ENCODE results near the gene FGFBP1. TPM values are rescaled to one million over a fixed set of nuclear protein-coding genes. Genes with fewer than 3 reads are reported as not detected.

FGFBP1 gene
- total RNA-seq, 2 donors from 2014 or later = 39.1 to 62.3 TPM

- intact Hi-C loops (cut with DNase I) = no loop called here
- no peaks in the 10 kb centered on the region for H3K27me3 ChIP-seq
Observed at GRCh38 chr4:15928883-15929282, 9.7 kb downstream of the FGFBP1 start.

DNA sequence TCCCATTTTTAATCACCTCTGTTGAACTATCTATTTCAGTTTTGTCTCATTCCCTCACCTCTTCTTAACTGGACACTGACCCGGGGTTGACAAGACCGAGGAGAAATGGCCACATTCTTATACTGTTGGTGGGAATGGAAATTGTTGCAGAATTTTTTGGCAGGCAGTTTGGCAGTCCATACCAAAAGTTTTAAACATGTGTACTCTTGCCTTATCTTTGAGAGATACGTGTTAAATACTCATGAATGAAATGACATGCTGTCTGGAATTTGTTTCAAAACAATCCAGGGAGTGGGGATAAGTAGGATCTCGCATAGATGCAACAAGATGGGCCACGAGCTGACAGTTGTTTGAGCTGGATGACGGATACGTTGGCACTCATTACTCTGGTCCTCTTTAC, 12.1 kb downstream of the FGFBP1 start:
- TF ChIP-seq CTCF (IDR thresholded peaks at IDR 0.05) = no peak
- H3K4me1 ChIP-seq = no peaks in the 10 kb centered on the region
- H3K9me3 ChIP-seq = no peaks in the 10 kb centered on the region
- H3K27ac ChIP-seq = no peak overlapping the region
- H3K27me3 ChIP-seq = no peaks in the 10 kb centered on the region
- DNase-seq = no peak
- H3K36me3 ChIP-seq = no peaks in the 10 kb centered on the region
- intact Hi-C loops (cut with DNase I) = no loop called here
- H3K4me3 ChIP-seq = no peak overlapping the region
- H3K9ac ChIP-seq (ENCODE audit: low read depth in 2 of 2, low read length in 2 of 2) = no peak overlapping the region

More at GRCh38 chr4:15928883-15929282, 9.7 kb downstream of the FGFBP1 start:
- Histone ChIP-seq H3K9ac (ENCODE audit: low read depth in 2 of 2, low read length in 2 of 2) (no peak overlapping the region), H3K4me1 (no peaks in the 10 kb centered on the region), H3K9me3 (no peaks in the 10 kb centered on the region), H3K4me3 (no peak overlapping the region), H3K27ac (no peak overlapping the region), H3K36me3 (no peaks in the 10 kb centered on the region)
- DNase-seq = no peak
- no peak for TF ChIP-seq CTCF (IDR thresholded peaks at IDR 0.05)

DNA sequence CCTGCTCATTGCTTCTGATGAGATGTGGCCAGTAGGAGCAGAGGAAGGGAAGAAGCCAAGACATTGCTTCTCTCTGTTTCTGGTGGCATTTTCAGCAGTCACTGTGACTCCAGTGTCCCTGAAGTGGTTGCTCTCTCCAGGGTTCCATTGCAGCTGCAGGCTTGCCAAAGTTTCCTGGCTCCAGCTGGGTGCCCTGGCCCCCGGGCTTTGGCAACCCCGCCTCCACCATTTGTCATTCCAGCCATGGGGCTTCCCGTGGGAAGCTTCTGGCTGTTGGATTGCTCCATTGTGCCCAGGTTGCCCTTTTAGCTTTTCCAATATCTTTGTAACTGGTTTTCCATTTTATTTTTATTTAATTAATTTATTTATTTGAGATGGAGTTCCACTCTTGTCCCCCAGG, 12.7 kb downstream of the FGFBP1 start:
- intact Hi-C loops (cut with DNase I) = no loop called here
- no peaks in the 10 kb centered on the region for H3K9me3 ChIP-seq
- no peak overlapping the region for H3K9ac ChIP-seq (ENCODE audit: low read depth in 2 of 2, low read length in 2 of 2)
- H3K4me1 ChIP-seq = no peaks in the 10 kb centered on the region
- no peak overlapping the region for H3K27ac ChIP-seq
- no peaks in the 10 kb centered on the region for H3K36me3 ChIP-seq
- DNase-seq = no peak
- TF ChIP-seq CTCF (IDR thresholded peaks at IDR 0.05) = no peak
- H3K4me3 ChIP-seq = no peak overlapping the region
- H3K27me3 ChIP-seq = no peaks in the 10 kb centered on the region

DNA sequence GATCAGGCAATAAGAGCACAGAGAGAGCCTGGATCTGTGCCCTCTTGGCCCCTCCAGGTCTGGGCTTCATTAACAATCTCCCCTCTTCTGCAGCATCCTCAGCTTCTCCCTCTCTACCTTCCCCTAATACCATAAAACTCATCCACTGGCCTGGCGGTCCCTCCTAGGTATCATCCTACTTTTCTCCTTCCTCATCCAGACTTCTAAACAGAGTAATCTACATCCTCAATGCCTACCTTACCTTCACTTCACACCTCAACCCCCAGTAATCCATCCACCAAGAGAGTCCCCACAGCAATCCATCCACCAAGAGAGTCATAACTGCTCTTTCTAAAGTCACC, 17.0 kb downstream of the FGFBP1 start:
- intact Hi-C loops (cut with DNase I) = no loop called here
- no peak overlapping the region for H3K27ac ChIP-seq
- no peaks in the 10 kb centered on the region for H3K27me3 ChIP-seq
- H3K9me3 ChIP-seq = no peaks in the 10 kb centered on the region
- no peaks in the 10 kb centered on the region for H3K4me1 ChIP-seq
- H3K4me3 ChIP-seq = no peak overlapping the region
- H3K9ac ChIP-seq (ENCODE audit: low read depth in 2 of 2, low read length in 2 of 2) = no peak overlapping the region
- DNase-seq = no peak
- no peak for TF ChIP-seq CTCF (IDR thresholded peaks at IDR 0.05)
- no peaks in the 10 kb centered on the region for H3K36me3 ChIP-seq

GRCh38 chr4:15920723-15921591, 17.6 kb downstream of the FGFBP1 start:
- intact Hi-C loops (cut with DNase I) = no loop called here
- Histone ChIP-seq H3K4me3 (no peak overlapping the region), H3K9me3 (no peaks in the 10 kb centered on the region), H3K36me3 (no peaks in the 10 kb centered on the region), H3K27ac (no peak overlapping the region), H3K27me3 (no peaks in the 10 kb centered on the region), H3K9ac (ENCODE audit: low read depth in 2 of 2, low read length in 2 of 2) (no peak overlapping the region), H3K4me1 (no peaks in the 10 kb centered on the region)
- peak; percentile 63 for DNase-seq
- TF ChIP-seq CTCF (IDR thresholded peaks at IDR 0.05) = no peak

Data from colonic mucosa (tissue), 4 donors.